Adrenal gland (tissue), 12 donors: ENCODE data around the gene MUCL1. TPM values are rescaled to one million over a fixed set of nuclear protein-coding genes. Genes with fewer than 3 reads are reported as not detected.

Experiments
- DNase-seq, 7 donors: peaks; one replicate each; pipeline ENCODE4 v3.0.0-alpha.2; 2019 to 2020
- H3K27ac ChIP-seq, 5 donors: fragments of 200-600 bp; sonication (generic) in 4 of 5; 1 replicate in 3 of 5; 2 replicates in 2 of 5; pipeline versions ENCODE4 v1.5.1 to v1.8.0; 2016 to 2020; ENCODE audit warnings: mild to moderate bottlenecking in 1 of 5
- H3K27me3 ChIP-seq: fragments of 200-600 bp; 2 replicates; pipeline ENCODE4 v1.8.0; 2021
- H3K36me3 ChIP-seq, 2 donors: fragments of 200-600 bp; replicated peaks in 1 of 2; 1 replicate in 1 of 2; 2 replicates in 1 of 2; pipeline versions ENCODE4 v1.5.1 to v1.8.0; 2018 to 2022
- H3K4me1 ChIP-seq, 2 donors: fragments of 200-600 bp; replicated peaks in 1 of 2; 1 replicate in 1 of 2; 2 replicates in 1 of 2; pipeline versions ENCODE4 v1.5.1 to v1.8.0; 2018 to 2021
- H3K4me3 ChIP-seq, 4 donors: fragments of 200-600 bp; sonication (generic) in 3 of 4; one replicate each; pipeline ENCODE4 v1.5.1; 2016 to 2018
- H3K9me3 ChIP-seq, 3 donors: fragments of 200-600 bp; sonication (generic) in 1 of 3; replicated peaks in 1 of 3; 1 replicate in 2 of 3; 2 replicates in 1 of 3; pipeline versions ENCODE4 v1.5.1 to v1.8.0; 2016 to 2021
- CTCF ChIP-seq, 6 experiments: fragments of 450-650 bp in 4 of 6; fragments of 200-600 bp in 2 of 6; sonication (generic) in 1 of 6; IDR thresholded peaks; 1 replicate in 5 of 6; 2 replicates in 1 of 6; pipeline versions ENCODE4 v1.5.1 to v1.8.0; 2016 to 2021; ENCODE audit warnings: antibody characterized with exemption in 6 of 6, mild to moderate bottlenecking in 2 of 6, moderate library complexity in 1 of 6
- POLR2A ChIP-seq, 2 donors: fragments of 450-650 bp; IDR thresholded peaks; one replicate each; pipeline ENCODE4 v1.6.1; 2017; ENCODE audit warnings: antibody characterized with exemption in 2 of 2, mild to moderate bottlenecking in 2 of 2, moderate library complexity in 1 of 2
- WGBS, 4 donors: extraction: QIAGEN DNeasy Blood & Tissue Kit in 2 of 4; methylation state at CpG; one replicate each; pipeline versions ENCODE4 v1.1.5 to v1.1.7; 2013 to 2017; 5-methylcytosine and 5-hydroxymethylcytosine counted together
- intact Hi-C, 2 donors: fragments of 100-400 bp; cut with DNase I; formaldehyde crosslinking; loops; one replicate each; pipeline versions ENCODE4 v1.14.1 to v1.15.0; 2022 to 2023
- polyA plus RNA-seq, 3 donors: library from polyadenylated mRNA; stranded (reverse); fragments of 200-250 nt in 2 of 3; fragments of 350-450 nt in 1 of 3; fragmentation: Illumina TruSeq in 1 of 3; extraction: RNeasy Lipid Tissue Mini Kit (QIAGEN cat#74804) in 1 of 3; gene quantifications; one replicate each; pipeline ENCODE4 v1.2.3, GENCODE V29; 2013 to 2014
- total RNA-seq, 9 donors: library from RNA; depleted of rRNA in 4 of 9; stranded (reverse); fragments of >200 nt in 4 of 9; fragments of 120-200 nt in 1 of 9; fragmentation: NEBNext Ultra II Directional in 1 of 9; extraction: Animal tissue kit (Norgen Biotek cat#: 25700) in 1 of 9; gene quantifications; one replicate each; pipeline versions ENCODE4 v1.1.0 to v1.2.4, GENCODE V29; 2013 to 2023
- donor health status: healthy with polysubstance abuse.
- donor health status: Bipolar disorder and iron deficiency.
- donor health status: DM: yes; HTN: yes; CAD: no.
- donor health status: DM: no; HTN: no; CAD: no.
- donor health status: DM: no; HTN: no; CAD: no.
- donor health status: DM: yes; HTN: yes; CAD: no.

MUCL1 gene
- total and polyA plus RNA-seq, 12 donors, result 0.83 to 0.88 TPM; not detected in 10

GRCh38 chr12:54890339-54890738 lies 36.0 kb downstream of the MUCL1 start:
- no peaks in the 10 kb centered on the region for H3K4me1 ChIP-seq
- intact Hi-C loops, result no loop called here
- no peaks in the 10 kb centered on the region for H3K27me3 ChIP-seq
- WGBS, 4 donors, result 86 to 91% (median 91%) methylated on average over 3 of the region's 3 CpGs
- no peaks in the 10 kb centered on the region for H3K9me3 ChIP-seq
- no peaks in the 10 kb centered on the region for H3K36me3 ChIP-seq
- no peak for DNase-seq
- no peak overlapping the region for H3K27ac ChIP-seq
- no peak overlapping the region for H3K4me3 ChIP-seq
- TF ChIP-seq CTCF (IDR thresholded peaks at IDR 0.05) (no peak), POLR2A (IDR thresholded peaks at IDR 0.05) (no peak)

DNA sequence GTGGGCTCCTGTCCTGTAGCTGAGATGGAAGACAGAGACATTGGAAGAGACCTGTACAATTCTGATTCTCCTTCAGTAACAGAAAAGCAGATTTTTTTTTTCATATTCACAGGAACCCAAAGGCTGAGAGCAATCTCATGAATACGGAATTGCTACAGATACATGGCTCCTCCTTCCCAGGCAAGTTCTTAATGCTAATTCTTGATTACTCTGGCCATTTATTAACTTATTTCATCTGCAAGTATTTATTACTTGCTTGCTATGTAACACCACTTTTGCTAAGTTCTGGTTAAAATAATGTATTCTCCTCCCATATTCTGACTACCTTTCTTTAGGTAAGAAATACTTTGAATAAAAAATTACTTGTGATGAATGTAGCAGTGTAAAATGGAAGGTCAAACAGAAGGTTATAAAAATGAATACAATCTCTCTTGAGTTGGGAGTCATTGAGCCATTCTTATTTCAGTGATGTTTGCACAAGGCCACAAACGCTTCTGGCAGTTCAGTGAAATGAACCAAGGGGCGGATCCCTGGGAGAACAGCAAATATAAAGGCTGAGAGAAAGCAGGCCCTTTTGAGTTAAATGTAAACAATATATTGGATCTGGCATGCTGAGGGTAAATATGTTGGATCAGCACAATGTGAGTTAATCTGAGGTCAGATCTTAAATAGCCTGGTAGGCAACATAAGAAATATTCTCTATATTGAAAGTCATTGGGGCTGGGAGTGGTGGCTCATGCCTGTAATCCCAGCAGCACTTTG lies 37.6 kb downstream of the MUCL1 start:
- no peaks in the 10 kb centered on the region for H3K9me3 ChIP-seq
- intact Hi-C loops, result no loop called here
- H3K27ac ChIP-seq, result no peak overlapping the region
- H3K4me3 ChIP-seq, result no peak overlapping the region
- 62 to 67% (median 65%) methylated on average over 3 of the region's 3 CpGs for WGBS, 4 donors
- TF ChIP-seq POLR2A (IDR thresholded peaks at IDR 0.05), result no peak
- no peak for TF ChIP-seq CTCF (IDR thresholded peaks at IDR 0.05)
- no peaks in the 10 kb centered on the region for H3K27me3 ChIP-seq
- no peaks in the 10 kb centered on the region for H3K36me3 ChIP-seq
- DNase-seq, result no peak
- H3K4me1 ChIP-seq, result no peaks in the 10 kb centered on the region

Other genes starting within 250 kb of the MUCL1 start
- not detected for gene LACRT, start 219.6 kb upstream of the MUCL1 start, total RNA-seq
- gene LACRT, start 219.6 kb upstream of the MUCL1 start, polyA plus RNA-seq, result not detected
- gene DCD, start 206.2 kb upstream of the MUCL1 start, total RNA-seq, result not detected
- not detected for gene DCD, start 206.2 kb upstream of the MUCL1 start, polyA plus RNA-seq
- gene TESPA1, start 130.2 kb downstream of the MUCL1 start, total RNA-seq, result 1 to 10 TPM in 1 of 9 donors, under 1 TPM in 5, not detected in 3; 0.11 to 2.0 (median 0.42) TPM
- gene TESPA1, start 130.2 kb downstream of the MUCL1 start, polyA plus RNA-seq, result under 1 TPM; 0.16 to 0.20 (median 0.16) TPM
- gene NEUROD4, start 165.5 kb downstream of the MUCL1 start, total RNA-seq, result 1 to 10 TPM in 3 of 9 donors, under 1 TPM in 1, not detected in 5; 0.22 to 1.7 (median 1.2) TPM
- 1 to 10 TPM in 2 of 3 donors, under 1 TPM in 1; 0.17 to 3.3 (median 1.1) TPM for gene NEUROD4, start 165.5 kb downstream of the MUCL1 start, polyA plus RNA-seq